HG03439 (cell line): ENCODE measurements around the gene ERGIC2.
"Not testable (repeated sequence)": the region's sequence is repeated elsewhere in the genome, so short reads cannot be mapped to it uniquely, and the experiment has no call there.

Source experiments
- ATAC-seq: cut with Tn5 transposase; IDR thresholded peaks from one replicate; pipeline ENCODE4 v1.9.1; 2021; ENCODE audit warnings: mild to moderate bottlenecking, moderate library complexity; ENCODE audit not compliant: unreplicated experiment

Gene ERGIC2

DNA sequence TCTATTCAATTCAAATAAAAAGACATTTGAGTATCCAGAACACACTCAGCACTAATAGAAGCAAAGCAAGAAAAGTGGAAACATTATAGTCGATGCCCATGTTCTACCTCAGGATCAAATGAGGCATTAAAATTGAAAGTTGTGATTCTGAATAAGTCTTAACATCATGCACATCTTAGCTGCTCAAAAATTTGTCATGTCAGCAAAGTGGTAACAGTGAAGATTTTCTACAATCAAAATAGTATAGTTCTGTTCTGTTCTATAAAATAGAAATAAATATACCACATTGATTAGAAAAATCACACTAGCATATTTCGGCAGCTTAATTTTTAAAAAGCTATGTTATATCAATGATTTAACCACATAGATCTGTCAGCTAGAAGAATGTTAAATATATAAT lies 74.7 kb downstream of the ERGIC2 start:
- no peak for ATAC-seq

DNA sequence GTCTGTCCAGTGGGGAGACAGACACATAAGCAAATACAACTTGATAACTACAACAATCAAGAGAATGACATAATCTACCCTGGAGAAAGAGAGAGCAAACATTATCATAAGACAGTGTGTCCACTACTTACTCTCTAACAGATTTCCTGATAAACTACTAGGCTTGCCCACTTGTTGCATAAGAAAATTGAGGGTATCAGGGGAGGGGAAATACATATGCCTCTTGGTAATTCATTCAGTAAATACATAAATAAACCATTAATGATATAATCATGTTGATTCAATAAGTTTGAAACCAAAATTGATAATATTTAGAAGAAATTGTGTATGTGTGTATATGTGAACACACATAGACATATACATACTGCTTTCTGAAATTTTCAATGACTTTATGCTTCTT lies 76.6 kb downstream of the ERGIC2 start:
- no peak for ATAC-seq

DNA sequence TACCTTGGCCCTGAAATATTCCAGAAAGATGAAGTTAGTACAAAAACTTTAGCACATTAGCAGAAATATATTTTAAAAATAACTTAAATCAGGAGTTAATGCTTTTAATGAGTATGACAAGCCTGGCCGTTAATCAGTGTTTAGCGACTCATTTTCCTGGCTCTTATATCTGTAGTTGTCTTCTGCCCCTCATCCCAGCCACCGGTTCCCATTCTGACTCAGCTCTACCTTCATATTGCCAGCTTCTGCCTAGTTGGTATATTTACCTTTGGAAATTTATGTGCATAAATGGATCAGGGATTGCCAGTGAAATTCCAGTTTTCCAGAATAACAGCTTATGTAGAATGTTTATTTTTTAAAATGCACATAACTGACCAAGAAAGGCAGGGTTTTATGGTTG lies 79.9 kb downstream of the ERGIC2 start:
- no peak for ATAC-seq

- ATAC-seq = no peak
These were observed 81.3 kb downstream of the ERGIC2 start for GRCh38 chr12:29299633-29300032.

GRCh38 chr12:29291226-29291625 lies 89.7 kb downstream of the ERGIC2 start:
- no peak for ATAC-seq

DNA sequence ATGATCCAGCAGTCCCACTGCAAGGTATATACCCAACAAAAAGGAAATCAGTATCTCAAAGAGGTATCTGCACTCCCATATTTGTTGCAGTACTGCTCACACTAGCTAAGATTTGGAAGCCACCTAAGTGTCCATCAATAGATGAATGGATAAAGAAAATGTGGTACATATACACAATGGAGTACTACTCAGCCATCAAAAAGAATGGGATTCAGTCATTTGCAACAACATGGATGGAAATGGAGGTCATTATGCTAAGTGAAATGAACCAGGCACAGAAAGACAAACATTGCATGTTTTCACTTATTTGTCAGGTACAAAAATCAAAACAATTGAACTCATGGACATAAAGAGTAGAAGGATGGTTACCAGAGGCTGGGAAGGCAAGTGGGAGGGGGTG lies 90.5 kb downstream of the ERGIC2 start:
- ATAC-seq = not testable (repeated sequence)

DNA sequence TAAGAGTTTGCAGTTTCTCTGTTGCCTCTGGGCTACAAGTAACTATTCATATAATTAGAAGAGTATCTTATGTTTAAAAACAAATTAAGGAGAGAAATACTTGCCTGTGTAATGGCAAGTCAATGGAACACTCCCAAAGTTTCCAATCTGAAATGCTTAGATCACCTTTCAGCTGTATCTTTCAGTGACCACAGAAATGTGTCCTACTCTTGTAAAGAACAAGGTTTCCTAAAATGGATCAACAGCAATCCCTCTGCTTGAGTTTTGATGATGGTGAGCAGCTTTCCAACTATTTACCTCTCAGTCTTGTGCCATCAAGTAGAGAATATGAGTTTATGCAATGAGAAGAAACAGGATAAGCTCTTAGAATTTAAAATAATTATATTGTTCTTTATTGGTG lies 92.9 kb downstream of the ERGIC2 start:
- no peak for ATAC-seq

DNA sequence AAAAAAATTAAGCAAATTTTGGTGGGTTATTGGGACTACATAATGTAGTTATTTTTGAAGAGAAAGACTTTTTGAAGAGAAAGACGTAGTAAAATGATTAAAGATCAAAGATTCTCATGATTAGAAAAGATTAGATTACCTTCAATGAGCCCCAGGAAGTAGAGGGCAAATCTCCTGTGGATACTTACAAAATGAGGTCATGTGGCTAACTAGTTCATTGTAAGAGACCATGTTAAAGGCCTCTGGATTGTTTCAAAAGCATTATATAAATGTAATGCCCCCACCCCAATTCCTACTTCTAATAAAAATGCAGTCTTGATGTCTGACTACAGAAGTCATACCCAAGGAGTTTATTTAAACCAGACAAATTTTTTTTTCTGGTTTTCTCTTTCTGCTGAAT lies 93.3 kb downstream of the ERGIC2 start:
- ATAC-seq = no peak
